Nephron progenitor cell (in vitro differentiated cells): Measurements from ENCODE around the gene NRAP.
A peak's percentile ranks its signal among the peaks of the same experiment; 100 is the strongest.

Experiments
- DNase-seq: peaks from one replicate; pipeline ENCODE4 v3.0.0; 2021
- H3K27ac Mint-ChIP-seq: 2 replicates; pipeline ENCODE4 v1.8.0; 2021; ENCODE audit warnings: mild to moderate bottlenecking, moderate library complexity, mixed read lengths
- H3K27me3 Mint-ChIP-seq: 2 replicates; pipeline ENCODE4 v1.8.0; 2021; ENCODE audit warnings: mild to moderate bottlenecking, low read depth, mixed read lengths; ENCODE audit not compliant: poor library complexity
- H3K36me3 Mint-ChIP-seq: 2 replicates; pipeline ENCODE4 v1.8.0; 2021; ENCODE audit warnings: low read depth, mixed read lengths
- H3K4me1 Mint-ChIP-seq: 2 replicates; pipeline ENCODE4 v1.8.0; 2021; ENCODE audit warnings: mixed read lengths
- H3K4me3 Mint-ChIP-seq: 2 replicates; pipeline ENCODE4 v1.8.0; 2021; ENCODE audit warnings: mild to moderate bottlenecking, moderate library complexity, mixed read lengths
- H3K9me3 Mint-ChIP-seq: 2 replicates; pipeline ENCODE4 v1.8.0; 2021; ENCODE audit warnings: mild to moderate bottlenecking, moderate library complexity, mixed read lengths
- CTCF ChIP-seq: fragments of 200-600 bp; sonication (generic); IDR thresholded peaks from 2 replicates; pipeline ENCODE4 v1.5.0; 2021; ENCODE audit warnings: antibody characterized with exemption

Gene NRAP, protein sequence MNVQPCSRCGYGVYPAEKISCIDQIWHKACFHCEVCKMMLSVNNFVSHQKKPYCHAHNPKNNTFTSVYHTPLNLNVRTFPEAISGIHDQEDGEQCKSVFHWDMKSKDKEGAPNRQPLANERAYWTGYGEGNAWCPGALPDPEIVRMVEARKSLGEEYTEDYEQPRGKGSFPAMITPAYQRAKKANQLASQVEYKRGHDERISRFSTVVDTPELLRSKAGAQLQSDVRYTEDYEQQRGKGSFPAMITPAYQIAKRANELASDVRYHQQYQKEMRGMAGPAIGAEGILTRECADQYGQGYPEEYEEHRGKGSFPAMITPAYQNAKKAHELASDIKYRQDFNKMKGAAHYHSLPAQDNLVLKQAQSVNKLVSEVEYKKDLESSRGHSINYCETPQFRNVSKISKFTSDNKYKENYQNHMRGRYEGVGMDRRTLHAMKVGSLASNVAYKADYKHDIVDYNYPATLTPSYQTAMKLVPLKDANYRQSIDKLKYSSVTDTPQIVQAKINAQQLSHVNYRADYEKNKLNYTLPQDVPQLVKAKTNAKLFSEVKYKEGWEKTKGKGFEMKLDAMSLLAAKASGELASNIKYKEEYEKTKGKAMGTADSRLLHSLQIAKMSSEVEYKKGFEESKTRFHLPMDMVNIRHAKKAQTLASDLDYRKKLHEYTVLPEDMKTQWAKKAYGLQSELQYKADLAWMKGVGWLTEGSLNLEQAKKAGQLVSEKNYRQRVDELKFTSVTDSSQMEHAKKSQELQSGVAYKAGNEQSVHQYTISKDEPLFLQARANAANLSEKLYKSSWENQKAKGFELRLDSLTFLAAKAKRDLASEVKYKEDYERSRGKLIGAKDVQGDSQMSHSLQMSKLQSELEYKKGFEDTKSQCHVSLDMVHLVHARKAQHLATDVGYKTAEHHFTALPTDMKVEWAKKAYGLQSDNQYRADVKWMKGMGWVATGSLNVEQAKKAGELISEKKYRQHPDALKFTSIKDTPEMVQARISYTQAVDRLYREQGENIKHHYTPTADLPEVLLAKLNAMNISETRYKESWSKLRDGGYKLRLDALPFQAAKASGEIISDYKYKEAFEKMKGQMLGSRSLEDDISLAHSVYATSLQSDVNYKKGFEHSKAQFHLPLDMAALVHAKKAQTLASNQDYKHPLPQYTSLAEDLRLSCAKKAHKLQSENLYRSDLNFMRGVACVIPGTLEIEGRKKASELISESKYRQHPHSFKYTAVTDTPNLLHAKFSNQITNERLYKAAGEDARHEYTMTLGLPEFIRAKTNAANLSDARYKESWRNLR (N-terminal part only)

GRCh38 chr10:113663908-113664307 lies at the start of gene NRAP:
NRAP (minus strand) TSS chr10:113664041; CDS start chr10:113663882, 159 bp downstream.
- Mint-ChIP-seq H3K4me1 (peaks cover 9% of the 10 kb centered on the region), H3K27me3 (peaks cover 11% of the 10 kb centered on the region), H3K4me3 (no peak within 1 kb of the TSS), H3K36me3 (no peaks in the 10 kb centered on the region), H3K27ac (no peak within 1 kb of the TSS), H3K9me3 (peaks cover under 1% of the 10 kb centered on the region)
- no peak for DNase-seq
- TF ChIP-seq CTCF, result no peak

GRCh38 chr10:113713640-113713982 lies 49.8 kb upstream of the NRAP start:
- peaks cover 11% of the 10 kb centered on the region for H3K9me3 Mint-ChIP-seq

DNA sequence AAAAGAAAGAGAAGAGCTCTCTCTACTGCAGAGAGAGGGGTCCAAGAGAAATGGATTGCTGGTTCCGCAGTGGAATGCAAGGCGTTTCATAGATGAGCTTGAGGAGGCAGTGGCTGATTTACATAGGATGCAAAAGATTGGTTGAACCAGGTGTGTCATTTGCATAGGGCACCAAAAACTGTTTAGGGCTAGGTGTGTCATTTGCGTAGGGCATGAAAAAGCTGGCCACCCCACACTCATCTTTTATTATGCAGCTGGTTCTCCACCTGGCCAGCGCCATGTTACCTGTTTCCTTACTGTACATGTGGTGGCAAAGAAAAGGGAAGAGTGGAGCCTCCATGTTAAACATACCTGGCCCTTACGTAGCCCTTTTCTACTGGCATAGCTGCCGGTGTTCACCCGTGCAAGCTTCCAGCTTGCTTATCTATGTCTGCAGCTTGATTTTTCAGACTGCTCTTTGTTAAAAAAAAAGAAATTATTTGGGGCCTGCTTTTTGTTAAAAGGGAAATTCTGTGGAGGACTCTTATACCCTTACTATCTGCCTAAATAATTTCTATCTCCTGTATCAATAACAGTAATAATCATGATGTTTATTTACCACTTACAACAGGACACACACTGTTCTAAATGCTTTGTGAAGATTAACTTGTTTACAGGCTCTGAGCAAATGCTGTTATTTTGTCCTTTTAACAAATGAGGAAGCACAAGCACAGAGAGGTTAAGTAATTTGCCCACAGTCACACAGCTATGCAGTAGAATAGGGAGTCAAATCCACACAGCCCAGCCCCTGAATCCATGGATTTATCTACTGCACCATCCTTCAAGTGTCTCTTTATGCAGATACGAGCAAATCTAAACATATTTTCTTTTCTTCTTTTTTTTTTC lies 49.2 kb upstream of the NRAP start:
- no peaks in the 10 kb centered on the region for H3K27me3 Mint-ChIP-seq
- peaks cover 4% of the 10 kb centered on the region for H3K9me3 Mint-ChIP-seq
- H3K36me3 Mint-ChIP-seq, result peaks cover 24% of the 10 kb centered on the region
- no peak overlapping the region for H3K27ac Mint-ChIP-seq
- no peak for DNase-seq
- H3K4me3 Mint-ChIP-seq, result peak overlapping the region; percentile 2
- peaks cover 48% of the 10 kb centered on the region for H3K4me1 Mint-ChIP-seq
- TF ChIP-seq CTCF, result no peak

More at GRCh38 chr10:113713640-113713982, 49.8 kb upstream of the NRAP start:
- peaks cover 42% of the 10 kb centered on the region for H3K4me1 Mint-ChIP-seq
- no peaks in the 10 kb centered on the region for H3K27me3 Mint-ChIP-seq
- no peak overlapping the region for H3K4me3 Mint-ChIP-seq
- H3K36me3 Mint-ChIP-seq, result peaks cover 25% of the 10 kb centered on the region
- no peak for TF ChIP-seq CTCF
- no peak overlapping the region for H3K27ac Mint-ChIP-seq
- no peak for DNase-seq

GRCh38 chr10:113712024-113712423 lies 48.2 kb upstream of the NRAP start:
- peaks cover 14% of the 10 kb centered on the region for H3K36me3 Mint-ChIP-seq

More at GRCh38 chr10:113712024-113712423, 48.2 kb upstream of the NRAP start:
- no peak for TF ChIP-seq CTCF
- no peak for DNase-seq
- peaks cover 2% of the 10 kb centered on the region for H3K27me3 Mint-ChIP-seq
- no peak overlapping the region for H3K27ac Mint-ChIP-seq
- H3K9me3 Mint-ChIP-seq, result peaks cover 3% of the 10 kb centered on the region
- peaks cover 54% of the 10 kb centered on the region for H3K4me1 Mint-ChIP-seq
- no peak overlapping the region for H3K4me3 Mint-ChIP-seq
